ENCODE results near the gene ST3GAL2.

- TF ChIP-seq GABPA (tag; conservative IDR thresholded peaks at IDR 0.05; ENCODE audit: low read depth) (no peak), GATA2 (CRISPR knock-in tag; IDR thresholded peaks at IDR 0.05) (no peak), BRF2 (IDR thresholded peaks at IDR 0.05; ENCODE audit: borderline replicate concordance, insufficient read depth, insufficient read length) (no peak), ATF4 (CRISPR knock-in tag; IDR thresholded peaks at IDR 0.05) (no peak), CTCF (IDR thresholded peaks at IDR 0.05 in 2 of 3, conservative IDR thresholded peaks at IDR 0.05 in 1 of 3; ENCODE audit: insufficient read depth in 2 of 3, low read depth in 1 of 3, low read length in 3 of 3) (no peak), KDM1A (IDR thresholded peaks at IDR 0.05) (no peak), EZH2 (IDR thresholded peaks at IDR 0.05; ENCODE audit: borderline replicate concordance, low read depth, low read length) (no peak), TSHZ1 (CRISPR knock-in tag; IDR thresholded peaks at IDR 0.05) (no peak), ZBTB26 (CRISPR knock-in tag; IDR thresholded peaks at IDR 0.05) (no peak), ZNF212 (CRISPR knock-in tag; IDR thresholded peaks at IDR 0.05) (no peak)
These were observed 19.9 kb downstream of the ST3GAL2 start for GRCh38 chr16:70418993-70419318.

Data from K562 (cell line).